Epithelial cell of esophagus (primary cell): Measurements from ENCODE around the gene CAMKMT.
A peak's percentile ranks its signal among the peaks of the same experiment; 100 is the strongest.

Experiments used
- DNase-seq: peaks from one replicate; pipeline ENCODE4 v3.0.0; 2010; ENCODE audit warnings: low read depth
- H3K4me3 ChIP-seq: 2 replicates; pipeline ENCODE4 v1.5.1; 2011; ENCODE audit warnings: mild to moderate bottlenecking, low read length, control low read depth
- TF ChIP-seq, protein P1 (sequence below): IDR thresholded peaks from 2 replicates; pipeline ENCODE4 v1.5.1; 2011; ENCODE audit warnings: low read depth, mild to moderate bottlenecking, low read length, control low read depth, inconsistent platforms; ENCODE audit not compliant: insufficient read depth; ENCODE audit errors: missing control alignments

The CAMKMT gene

DNA sequence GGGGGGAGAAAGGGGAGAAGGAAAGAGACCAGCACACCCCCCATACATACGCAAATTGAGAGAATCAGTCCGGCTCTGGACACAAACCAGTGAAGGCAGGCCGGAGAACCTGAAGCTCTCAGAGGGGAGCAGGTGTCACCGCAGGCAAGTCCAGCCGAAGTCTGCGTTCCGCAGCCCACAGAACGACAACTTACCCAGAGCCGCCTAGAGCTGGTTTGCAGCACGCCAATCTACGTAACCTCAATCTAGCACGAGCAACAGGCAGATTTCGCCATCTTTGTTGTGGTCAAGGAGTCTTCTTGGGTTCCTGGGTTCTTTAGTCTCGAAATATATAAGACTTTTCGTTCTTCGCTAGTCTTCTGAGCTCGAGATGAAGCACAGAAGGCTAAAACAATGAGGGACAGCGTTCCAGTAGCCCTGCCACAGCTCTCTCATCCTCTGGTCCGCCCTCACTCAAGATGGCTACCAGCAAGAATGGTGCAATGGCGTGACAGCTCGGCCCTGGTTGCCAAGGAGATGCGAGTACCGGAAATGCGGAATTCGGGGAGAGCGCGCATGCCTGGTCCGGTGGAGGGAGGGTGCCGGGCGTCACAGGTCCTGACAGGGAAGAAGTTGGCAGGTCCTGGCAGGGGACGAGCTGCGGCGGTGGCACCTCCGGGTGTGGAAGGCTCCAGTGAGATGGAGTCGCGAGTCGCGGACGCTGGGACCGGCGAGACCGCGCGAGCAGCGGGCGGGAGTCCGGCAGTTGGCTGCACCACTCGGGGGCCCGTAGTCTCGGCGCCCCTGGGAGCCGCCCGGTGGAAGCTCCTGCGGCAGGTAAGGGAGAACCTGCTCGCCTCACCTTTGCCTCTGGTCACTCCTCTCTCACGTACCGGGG lies at the start of gene CAMKMT, which contains the start of gene PREPL:
TSS of gene CAMKMT (plus strand) at position 618 of the 877 bp plus-strand sequence.
TSS of gene PREPL (minus strand) at position 165 of the 877 bp plus-strand sequence. CDS start 15,152 bp downstream, outside the sequence.
- H3K4me3 ChIP-seq, result peak within 1 kb of the TSS; percentile 83
- TF ChIP-seq, protein P1, sequence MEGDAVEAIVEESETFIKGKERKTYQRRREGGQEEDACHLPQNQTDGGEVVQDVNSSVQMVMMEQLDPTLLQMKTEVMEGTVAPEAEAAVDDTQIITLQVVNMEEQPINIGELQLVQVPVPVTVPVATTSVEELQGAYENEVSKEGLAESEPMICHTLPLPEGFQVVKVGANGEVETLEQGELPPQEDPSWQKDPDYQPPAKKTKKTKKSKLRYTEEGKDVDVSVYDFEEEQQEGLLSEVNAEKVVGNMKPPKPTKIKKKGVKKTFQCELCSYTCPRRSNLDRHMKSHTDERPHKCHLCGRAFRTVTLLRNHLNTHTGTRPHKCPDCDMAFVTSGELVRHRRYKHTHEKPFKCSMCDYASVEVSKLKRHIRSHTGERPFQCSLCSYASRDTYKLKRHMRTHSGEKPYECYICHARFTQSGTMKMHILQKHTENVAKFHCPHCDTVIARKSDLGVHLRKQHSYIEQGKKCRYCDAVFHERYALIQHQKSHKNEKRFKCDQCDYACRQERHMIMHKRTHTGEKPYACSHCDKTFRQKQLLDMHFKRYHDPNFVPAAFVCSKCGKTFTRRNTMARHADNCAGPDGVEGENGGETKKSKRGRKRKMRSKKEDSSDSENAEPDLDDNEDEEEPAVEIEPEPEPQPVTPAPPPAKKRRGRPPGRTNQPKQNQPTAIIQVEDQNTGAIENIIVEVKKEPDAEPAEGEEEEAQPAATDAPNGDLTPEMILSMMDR, result peak; percentile 7
- DNase-seq, result peak; percentile 99

DNA sequence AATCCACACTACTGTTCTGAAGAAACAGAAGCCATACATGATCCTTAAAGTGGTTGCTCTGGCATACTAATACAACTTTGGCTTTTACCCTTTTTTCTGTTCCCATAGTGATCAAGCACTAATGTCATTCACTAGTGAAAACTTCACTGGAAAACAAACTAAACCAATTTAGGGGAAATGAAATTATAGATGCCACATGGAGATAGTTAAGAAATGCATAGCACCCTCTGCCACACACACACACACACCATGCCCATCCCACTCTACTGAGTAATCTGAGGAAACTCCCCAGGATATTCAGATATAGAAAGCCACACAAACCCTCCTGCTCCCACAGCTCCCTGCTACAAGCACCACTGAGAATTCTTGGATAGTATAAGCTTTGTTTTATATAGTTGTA lies 47.4 kb upstream of the CAMKMT start:
- no peak for DNase-seq
- TF ChIP-seq, protein P1, result no peak
- no peak overlapping the region for H3K4me3 ChIP-seq

DNA sequence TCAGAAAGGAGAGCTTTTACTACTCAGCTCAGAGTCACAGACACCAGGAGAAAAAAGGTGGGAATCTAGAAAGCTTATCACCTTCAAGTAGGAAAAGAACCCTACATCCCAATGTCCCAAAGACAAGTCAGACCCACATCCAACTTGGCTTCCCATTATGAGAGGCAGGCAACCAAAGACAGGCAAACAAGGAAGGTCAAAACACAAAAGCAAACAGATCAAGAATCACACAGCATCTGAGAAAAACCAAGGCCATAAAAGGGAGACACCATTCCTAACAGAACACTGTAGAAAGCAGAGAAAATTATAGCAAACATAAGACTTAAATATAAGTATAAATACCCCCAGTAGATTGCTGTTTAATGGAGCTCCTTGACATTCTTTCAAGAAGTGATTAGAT lies 45.8 kb upstream of the CAMKMT start:
- TF ChIP-seq, protein P1, result no peak
- no peak for DNase-seq
- H3K4me3 ChIP-seq, result no peak overlapping the region

DNA sequence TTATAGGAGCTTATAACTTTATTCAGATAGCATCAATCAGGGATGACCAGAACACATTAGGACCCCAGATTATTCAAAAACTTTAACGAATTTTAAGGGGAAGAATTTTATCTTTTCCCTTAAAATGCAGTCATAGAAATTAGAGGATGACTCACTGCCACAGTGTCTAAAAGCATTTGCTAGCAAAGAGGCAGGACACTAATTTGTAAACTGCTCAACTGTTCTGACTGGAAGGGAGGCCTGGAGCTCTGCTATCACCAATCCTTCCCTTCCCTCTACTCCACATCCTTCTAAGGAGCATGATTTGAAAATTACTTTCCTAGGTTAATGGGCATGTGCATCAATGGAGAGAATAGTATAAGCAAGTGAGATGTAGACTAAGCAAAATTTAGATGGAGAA lies 40.9 kb upstream of the CAMKMT start:
- DNase-seq, result no peak
- no peak overlapping the region for H3K4me3 ChIP-seq
- TF ChIP-seq, protein P1, result no peak

DNA sequence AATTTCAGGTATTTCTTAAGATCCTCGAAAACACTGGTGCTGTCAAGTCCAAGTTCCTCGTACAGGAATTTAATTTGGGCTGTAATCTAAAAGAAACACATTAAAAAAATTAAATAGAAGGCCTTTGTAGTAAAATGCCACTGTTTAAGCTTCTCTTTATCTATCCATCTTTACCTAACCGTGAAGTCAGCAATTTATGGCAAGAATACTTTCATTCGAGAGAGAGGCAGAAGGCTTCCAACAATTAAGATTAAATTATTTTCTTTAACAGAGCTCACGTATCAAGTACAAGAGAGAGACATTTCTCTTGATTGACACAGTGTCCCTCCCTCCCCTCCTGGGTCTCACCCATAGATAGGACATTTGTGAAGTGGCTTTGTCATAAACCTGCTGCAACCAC lies 40.4 kb upstream of the CAMKMT start:
- no peak overlapping the region for H3K4me3 ChIP-seq
- TF ChIP-seq, protein P1, result no peak

DNA sequence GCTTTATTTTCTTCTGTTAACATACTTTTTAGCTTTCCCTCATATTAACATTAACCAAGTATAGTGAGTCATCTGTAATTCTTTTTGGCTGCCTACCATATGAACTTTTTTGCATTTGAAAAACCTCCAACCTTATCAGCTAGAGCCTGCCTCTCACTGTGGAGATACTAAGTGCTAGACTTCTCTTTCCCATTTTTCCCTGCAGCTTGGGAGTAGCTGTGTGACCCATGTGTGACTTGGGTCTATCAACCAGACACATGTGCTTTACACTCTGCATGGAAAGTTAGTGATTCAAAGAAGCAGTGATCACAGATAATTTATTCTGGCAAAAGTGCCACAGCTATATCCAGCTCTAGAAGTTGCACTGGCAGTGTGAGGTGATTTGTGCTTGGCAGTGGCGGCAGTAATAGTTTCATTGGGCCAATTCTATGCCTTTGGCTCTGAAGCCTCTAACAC lies 36.7 kb upstream of the CAMKMT start:
- TF ChIP-seq, protein P1, result no peak
- no peak for DNase-seq
- no peak overlapping the region for H3K4me3 ChIP-seq

More for the DNA sequence above, 40.4 kb upstream of the CAMKMT start:
- DNase-seq, result no peak

DNA sequence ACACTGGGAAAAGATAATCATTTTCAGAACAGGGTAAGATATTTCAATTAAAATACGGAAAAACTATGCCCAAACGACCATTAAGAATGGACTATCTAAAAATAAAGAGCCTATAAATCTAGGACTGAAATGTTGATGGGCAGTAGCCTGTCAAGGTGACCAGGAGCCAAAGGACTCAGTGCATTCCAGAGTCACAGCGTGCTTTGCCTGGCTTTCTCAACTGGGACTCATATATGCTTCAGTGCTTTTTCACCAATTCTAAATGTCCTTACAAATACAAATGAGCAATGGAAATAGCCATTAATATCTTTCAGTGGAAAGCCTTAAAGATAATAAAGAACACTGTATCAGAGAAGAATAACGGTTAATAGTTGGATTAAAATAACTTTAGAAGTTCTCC lies 35.9 kb upstream of the CAMKMT start:
- TF ChIP-seq, protein P1, result no peak
- H3K4me3 ChIP-seq, result no peak overlapping the region
- DNase-seq, result no peak
